IPS-NIHi7 (cell line): ENCODE measurements around the gene ALDH3A1.
A peak's percentile ranks its signal among the peaks of the same experiment; 100 is the strongest.

Experiments used
- DNase-seq: peaks from one replicate; pipeline ENCODE4 v3.0.0; 2012; ENCODE audit warnings: mixed read lengths; ENCODE audit errors: extremely low spot score

The ALDH3A1 gene

GRCh38 chr17:19759568-19760549 is 11.8 kb upstream of the ALDH3A1 start:
- DNase-seq: no peak

- DNase-seq: no peak
These were observed 9.6 kb upstream of the ALDH3A1 start for GRCh38 chr17:19757536-19758180.

GRCh38 chr17:19756546-19756945 is 8.4 kb upstream of the ALDH3A1 start:
- DNase-seq: no peak

DNA sequence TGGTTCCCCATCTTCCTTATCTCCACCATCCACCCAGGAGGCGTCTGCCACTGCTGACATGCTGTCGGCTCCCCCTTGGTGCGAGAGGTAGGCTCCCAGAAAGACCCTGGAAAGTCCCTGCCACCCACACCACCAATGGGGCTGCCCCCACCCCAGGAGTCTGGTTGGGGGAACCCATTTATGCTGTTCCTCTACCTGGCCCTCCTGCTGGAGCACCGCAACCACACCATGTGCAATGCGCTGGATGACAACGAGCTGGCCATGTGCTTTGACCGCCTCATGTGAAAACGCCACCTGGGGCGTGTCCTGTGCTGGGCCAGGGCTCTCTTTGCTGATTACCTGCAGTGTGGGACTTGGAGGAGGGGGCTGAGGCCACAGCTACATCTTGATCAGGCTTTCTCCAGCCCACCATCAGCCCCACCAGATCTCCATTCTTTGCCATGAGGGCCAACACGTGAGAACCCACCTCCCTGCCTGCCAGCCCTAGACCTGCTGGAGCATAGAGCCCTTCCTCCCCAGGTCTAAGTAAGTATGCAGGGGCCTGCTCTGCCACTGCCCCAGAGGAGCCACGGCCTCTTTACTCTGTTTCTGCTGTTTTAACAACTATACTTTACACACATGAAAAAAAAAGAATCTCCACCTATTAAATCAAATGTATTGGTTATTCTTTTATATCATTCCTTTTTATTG is 7.9 kb upstream of the ALDH3A1 start:
- no peak for DNase-seq

DNA sequence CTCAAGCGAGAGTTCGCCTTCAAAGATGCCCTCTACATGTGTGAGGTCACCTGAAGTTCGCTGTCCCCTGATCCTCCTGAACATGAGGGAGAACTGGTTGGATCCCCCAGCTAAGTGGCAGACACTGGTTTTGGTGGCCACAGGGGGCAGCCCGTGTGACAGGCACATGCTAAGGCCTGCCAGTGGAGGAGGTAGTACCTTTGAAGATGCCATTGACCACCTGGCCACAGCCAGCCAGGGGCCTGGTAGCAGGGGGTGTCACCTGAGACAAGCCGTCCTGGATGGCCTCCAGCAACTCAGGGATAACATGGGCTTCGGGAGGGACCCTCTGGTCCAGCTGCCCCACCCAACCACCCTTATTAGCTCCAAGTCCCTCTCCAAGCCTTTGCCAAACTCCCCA is 7.3 kb upstream of the ALDH3A1 start:
- DNase-seq: no peak

DNA sequence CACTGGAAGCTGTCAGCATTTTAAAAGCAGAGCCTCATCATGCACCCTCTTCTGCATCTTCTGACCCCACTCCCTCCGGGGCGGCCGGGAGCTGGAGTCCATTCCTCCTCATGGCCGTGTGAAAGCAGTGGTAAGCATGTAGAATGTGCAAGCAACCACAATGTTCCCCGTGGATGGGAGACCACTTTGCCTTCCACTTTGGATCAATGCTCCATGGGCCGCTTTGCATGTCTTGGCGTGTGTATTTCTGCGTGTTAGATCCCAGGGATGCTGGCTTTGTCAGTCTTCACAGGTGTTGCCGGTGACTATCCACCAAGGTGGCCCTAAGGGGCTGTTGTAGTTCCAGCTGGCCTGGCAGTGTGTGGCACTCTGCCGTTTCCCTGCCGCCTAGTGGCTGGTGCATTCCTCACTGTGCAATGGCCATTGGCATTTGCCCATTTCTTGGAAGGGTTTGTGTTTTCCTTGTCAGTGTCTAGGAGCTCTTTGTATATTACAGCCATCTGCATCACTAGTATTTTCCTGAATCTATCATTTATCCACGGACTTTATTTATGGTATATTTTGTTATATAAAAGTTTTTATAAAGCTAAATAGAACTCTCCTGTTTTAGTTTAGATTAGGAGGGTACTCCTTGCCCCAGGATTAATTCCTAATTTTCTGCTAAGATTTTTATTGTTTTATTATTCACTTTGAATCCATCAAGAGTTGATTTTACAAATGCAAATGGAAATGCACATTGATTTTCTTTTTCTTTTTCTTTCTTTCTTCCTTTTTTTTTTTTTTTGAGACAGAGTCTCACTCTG is 5.8 kb upstream of the ALDH3A1 start:
- DNase-seq: no peak

DNA sequence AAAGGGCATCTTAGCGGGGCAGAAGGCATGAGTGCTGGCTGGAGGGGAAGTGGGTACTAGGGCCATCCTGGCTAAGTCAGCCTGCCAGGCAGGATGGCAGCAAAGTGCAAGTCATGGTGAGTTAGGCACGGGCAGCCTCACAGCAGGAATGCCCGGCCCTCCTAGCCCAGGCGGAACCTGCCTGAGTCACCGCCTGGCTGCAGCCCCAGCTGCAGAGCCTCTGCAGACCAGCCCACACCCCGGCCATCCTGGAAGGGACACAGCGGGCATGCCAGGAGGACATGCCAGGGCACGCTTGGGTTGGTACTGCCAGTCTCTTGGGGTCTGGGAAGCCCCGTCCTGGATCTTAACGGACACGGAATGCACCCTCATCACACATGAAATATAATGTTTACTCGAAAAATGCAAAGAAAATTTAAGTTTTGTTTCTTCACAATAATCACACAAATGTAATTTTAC is 5.0 kb upstream of the ALDH3A1 start:
- DNase-seq: no peak

DNA sequence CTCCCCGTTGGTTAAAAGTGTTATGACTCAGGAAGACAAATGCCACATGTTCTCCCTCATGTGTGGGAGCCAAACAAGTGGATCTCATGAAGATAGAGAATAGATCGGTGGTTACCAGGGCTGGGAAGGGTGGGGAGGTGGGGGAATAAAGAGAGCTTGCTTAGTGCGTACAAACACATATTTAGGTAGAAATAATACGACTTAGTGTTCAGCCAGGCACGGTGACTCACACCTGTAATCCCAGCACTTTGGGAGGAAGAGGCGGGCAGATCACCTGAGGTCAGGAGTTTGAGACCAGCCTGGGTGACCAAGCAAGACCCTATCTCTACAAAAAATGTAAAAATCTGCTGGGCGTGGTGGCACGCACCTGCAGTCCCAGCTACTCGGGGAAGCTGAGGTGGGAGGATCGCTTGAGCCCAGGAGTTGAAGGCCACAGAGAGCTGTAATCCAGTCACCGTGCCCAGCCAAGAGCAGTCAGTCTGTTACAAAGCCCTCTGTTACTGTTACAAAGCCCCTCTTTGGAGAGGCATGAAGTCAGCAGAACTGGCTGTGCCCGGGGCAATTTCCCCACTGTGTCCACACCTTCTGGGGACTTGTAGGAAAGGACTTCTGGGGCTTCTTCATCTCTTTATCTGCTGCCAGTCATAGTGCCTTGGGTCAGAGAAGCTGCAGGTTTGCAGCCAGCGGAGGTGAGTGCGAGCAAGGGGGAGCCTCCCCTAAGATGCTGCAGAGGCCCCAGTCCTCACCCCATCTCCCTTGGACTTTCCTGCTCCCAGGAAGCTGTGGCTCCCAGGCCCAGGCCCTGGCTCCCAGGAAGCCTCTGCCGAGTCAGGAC is 4.3 kb upstream of the ALDH3A1 start:
- DNase-seq: no peak

- no peak for DNase-seq
These were observed 2.7 kb upstream of the ALDH3A1 start for GRCh38 chr17:19750835-19751234.

- no peak for DNase-seq
These were observed 2.0 kb upstream of the ALDH3A1 start for GRCh38 chr17:19750020-19750572.

DNA sequence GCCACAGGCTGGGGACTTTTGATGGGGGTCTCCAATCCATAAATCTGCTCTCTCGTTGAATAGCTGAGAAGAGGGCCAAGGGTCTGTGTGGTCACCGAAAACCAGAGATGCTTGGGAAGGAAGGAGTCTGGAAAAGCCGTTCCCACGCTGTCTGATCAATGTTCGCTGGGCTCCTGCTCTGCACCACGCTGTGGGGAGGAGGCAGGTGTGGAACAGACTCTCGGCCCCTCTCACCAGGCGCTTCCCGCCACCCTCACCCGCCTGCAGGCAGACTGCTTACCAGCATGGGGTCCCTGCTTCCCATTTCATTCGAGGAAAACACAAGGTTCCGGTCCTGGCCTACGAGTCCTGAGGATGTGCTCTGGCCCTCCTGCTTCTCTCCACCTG is 702 bp upstream of the ALDH3A1 start:
- DNase-seq: no peak

DNA sequence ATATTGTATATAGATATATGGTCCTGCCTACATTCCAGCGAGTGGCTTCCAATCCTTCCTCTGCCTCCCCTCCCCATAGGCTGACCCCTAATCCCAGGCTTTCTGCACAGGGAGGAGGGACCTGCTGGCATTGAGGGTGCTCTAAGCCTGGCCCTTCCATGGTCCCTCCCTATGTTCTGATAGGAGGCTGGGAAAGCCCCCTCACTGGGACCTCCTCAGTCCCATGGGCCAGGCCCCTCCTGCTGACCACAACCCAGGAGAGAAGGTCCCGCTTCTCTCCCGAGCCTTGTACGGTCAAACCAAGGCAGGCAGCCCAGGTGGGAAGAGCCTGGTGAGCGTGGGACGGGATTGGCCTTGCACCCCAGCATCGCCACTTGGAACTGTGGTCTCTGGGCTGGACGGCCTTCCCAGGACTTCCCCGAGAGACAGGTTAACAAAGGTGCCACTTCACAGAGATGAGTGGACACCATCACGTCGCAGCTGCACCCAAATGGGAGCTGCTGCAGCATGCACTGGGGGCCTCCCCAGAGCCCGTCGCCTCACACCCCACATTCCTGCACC is 859 bp downstream of the ALDH3A1 start:
- DNase-seq: no peak

DNA sequence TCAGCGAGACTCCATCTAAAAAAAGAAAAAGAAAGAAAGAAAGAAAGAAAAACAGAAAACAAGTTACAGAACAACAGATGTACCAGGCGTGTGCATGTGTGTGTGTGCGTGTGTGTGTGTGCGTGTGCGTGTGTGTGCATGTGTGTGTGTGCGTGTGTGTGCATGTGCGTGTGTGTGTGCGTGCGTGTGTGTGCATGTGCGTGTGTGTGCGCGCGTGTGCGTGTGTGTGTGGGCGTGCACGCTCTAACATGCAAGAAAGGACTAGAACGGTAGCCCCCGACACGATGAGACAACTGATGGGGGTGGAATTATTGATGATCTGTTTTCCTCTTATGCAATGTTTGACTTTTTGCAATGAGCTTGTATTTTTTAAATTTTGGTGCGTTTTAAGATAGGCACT is 1.6 kb downstream of the ALDH3A1 start:
- DNase-seq: no peak

DNA sequence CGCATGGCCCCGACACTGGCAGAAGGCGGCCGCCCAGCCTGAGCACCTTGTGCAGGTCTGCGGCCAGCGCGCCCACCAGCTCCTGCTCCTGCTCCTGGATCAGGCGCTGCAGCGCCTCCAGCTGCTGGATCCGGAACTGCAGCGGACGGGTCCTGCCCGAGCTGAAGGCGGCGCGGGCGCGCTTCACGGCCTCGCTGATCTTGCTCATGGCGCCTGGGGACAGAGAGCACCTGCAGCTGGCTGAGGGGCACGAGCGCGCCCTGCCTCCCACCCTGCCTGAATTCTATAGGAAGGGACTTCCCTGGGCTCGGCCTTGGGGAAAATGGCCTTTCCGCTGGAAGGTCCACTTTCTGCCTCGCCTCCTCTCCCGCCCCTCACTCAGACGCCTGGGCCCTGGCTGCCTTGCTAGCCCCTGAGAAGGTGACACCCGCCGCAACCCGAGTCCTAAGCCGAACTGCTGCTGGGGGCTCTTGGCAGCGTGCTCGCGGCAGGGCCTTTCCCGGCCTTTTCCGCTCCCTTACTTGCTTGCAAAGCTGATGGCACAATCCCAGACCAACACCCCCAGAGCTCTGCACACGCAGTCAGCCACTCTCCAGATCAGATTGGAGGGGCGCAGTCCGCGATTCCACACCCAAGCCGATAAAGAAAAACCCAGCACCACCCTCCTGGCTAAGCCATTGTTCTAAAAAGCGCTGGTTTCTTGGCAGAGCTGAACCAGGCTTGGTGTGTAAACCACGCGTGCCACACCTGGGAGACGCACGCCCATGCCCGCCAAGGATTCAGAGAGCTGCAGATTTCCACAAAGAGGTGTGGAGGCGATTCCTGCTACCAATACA is 3.0 kb downstream of the ALDH3A1 start:
- peak; percentile 95 for DNase-seq

GRCh38 chr17:19744492-19744891 is 3.6 kb downstream of the ALDH3A1 start:
- no peak for DNase-seq

DNA sequence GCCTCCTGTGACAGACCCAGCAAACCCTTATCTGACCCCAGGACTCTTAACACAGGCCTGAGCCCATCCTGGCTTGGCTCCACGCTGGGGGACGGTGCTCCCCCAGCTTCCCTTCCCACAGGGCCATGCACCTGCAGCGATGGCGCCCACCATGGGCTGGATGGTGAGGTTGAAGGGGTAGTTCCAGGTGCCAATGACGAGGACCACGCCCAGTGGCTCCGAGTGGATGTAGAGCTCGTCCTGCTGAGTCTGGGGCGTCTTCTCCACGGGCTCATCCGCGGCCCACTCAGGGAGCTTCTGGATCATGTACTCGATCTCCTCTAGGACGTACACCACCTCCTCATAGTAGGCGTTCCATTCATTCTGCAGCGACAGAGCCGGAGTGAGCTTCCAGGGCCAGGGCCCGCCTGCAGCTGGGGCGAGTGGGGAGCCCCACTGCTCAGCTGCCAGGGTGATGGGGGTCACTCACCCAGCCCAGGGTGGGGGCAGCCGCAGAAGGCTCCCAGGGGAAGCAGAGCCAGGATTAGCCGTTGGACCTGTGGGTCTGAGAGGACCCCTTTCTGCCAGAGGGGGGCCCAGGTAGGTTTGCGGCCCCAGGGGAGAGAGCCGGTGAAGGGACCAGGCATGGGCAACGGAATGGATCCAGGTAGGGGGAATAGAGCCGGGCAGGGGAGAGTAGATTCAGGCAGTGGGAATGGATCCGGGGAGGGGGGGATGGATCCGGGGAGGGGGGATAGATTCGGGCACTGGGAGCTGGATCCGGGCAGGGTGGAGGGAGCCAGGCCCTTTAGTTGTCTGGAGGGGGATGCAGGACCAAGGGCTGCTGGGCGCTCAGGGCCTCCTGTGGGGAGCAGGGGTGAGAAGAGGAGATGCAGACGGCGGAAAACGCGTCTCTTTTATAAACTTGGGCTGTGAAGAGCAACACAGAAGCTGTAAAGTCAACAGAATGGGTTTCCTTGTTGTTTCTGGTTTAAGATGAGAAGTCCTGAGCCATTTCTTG is 4.7 kb downstream of the ALDH3A1 start:
- DNase-seq: no peak

DNA sequence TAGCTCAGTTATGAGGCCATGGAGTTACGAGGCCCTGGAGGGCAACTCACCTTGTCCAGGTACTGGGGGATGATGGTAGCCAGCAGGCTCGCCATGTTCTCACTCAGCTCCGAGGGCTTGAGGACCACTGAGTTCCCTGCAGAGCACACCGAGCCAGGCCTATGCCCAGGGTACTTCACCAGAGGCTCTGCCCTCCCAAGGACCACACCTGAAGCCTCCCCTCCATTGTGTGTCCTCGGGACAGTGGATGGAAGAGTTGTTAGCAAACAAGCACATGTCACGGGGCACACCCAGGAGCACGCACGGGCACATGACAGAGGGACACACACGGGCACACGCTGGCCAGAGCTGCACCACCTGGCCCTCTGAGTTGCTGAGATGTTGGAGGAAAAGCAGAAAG is 5.6 kb downstream of the ALDH3A1 start:
- no peak for DNase-seq
